Kidney capillary endothelial cell (primary cell): Measurements from ENCODE around the gene KDELR3.

Experiments used
- DNase-seq: peaks from one replicate; pipeline ENCODE4 v3.0.0-alpha.2; 2018; ENCODE audit warnings: low spot score

KDELR3 gene

GRCh38 chr22:38484244-38484643 lies 16.3 kb downstream of the KDELR3 start:
- no peak for DNase-seq

- no peak for DNase-seq
Measured at GRCh38 chr22:38485783-38486182, 17.9 kb downstream of the KDELR3 start.

GRCh38 chr22:38487946-38488345 lies 20.1 kb downstream of the KDELR3 start:
- DNase-seq: no peak

- no peak for DNase-seq
Measured at GRCh38 chr22:38489142-38489541, 21.2 kb downstream of the KDELR3 start.

GRCh38 chr22:38489561-38490145 lies 21.8 kb downstream of the KDELR3 start:
- DNase-seq: no peak

- DNase-seq: no peak
Measured at GRCh38 chr22:38490475-38490874, 22.6 kb downstream of the KDELR3 start.

GRCh38 chr22:38490915-38491314 lies 23.0 kb downstream of the KDELR3 start:
- DNase-seq: no peak

- DNase-seq: no peak
Measured at GRCh38 chr22:38491707-38492348, 23.9 kb downstream of the KDELR3 start.

GRCh38 chr22:38494498-38494897 lies 26.6 kb downstream of the KDELR3 start:
- no peak for DNase-seq

- DNase-seq: no peak
Measured at GRCh38 chr22:38494939-38495338, 27.0 kb downstream of the KDELR3 start.

GRCh38 chr22:38497869-38498268 lies 30.0 kb downstream of the KDELR3 start:
- DNase-seq: no peak

GRCh38 chr22:38501797-38502672 lies 34.1 kb downstream of the KDELR3 start:
- DNase-seq: no peak

GRCh38 chr22:38503021-38503420 lies 35.1 kb downstream of the KDELR3 start:
- no peak for DNase-seq

GRCh38 chr22:38504731-38505540 lies 37.0 kb downstream of the KDELR3 start:
- peak; percentile 43 for DNase-seq

GRCh38 chr22:38505541-38506117 lies 37.7 kb downstream of the KDELR3 start:
- peak; percentile 20 for DNase-seq

GRCh38 chr22:38506118-38506962 lies 38.4 kb downstream of the KDELR3 start, which contains the start of gene DDX17:
Gene DDX17, minus strand, starts transcription at chr22:38506311.
- peak; percentile 96 for DNase-seq

- no peak for DNase-seq
Measured at GRCh38 chr22:38510416-38510970, 42.6 kb downstream of the KDELR3 start.

GRCh38 chr22:38513063-38513462 lies 45.2 kb downstream of the KDELR3 start:
- no peak for DNase-seq

GRCh38 chr22:38518620-38519019 lies 50.7 kb downstream of the KDELR3 start:
- DNase-seq: no peak

GRCh38 chr22:38519453-38520250 lies 51.8 kb downstream of the KDELR3 start:
- no peak for DNase-seq
